Muscle layer of duodenum (tissue), 2 donors: ENCODE measurements around the gene LDLRAD3.
"Not testable (repeated sequence)": the region's sequence is repeated elsewhere in the genome, so short reads cannot be mapped to it uniquely, and the experiment has no call there.

Experiments used
- H3K27ac ChIP-seq: one replicate; pipeline ENCODE4 v1.7.0; 2013; ENCODE audit warnings: mild to moderate bottlenecking, low read length
- H3K27me3 ChIP-seq: one replicate; pipeline ENCODE4 v1.7.0; 2013; ENCODE audit warnings: low read depth, mild to moderate bottlenecking, control low read depth, low read length
- H3K36me3 ChIP-seq, 2 donors: one replicate each; pipeline ENCODE4 v1.7.0; 2013; ENCODE audit warnings: low read length in 2 of 2, control low read depth in 1 of 2, mild to moderate bottlenecking in 1 of 2; ENCODE audit not compliant: insufficient read depth in 2 of 2, control insufficient read depth in 1 of 2
- H3K4me1 ChIP-seq, 2 donors: one replicate each; pipeline ENCODE4 v1.7.0; 2013; ENCODE audit warnings: low read length in 2 of 2, mild to moderate bottlenecking in 2 of 2, control low read depth in 1 of 2, moderate library complexity in 1 of 2; ENCODE audit not compliant: insufficient read depth in 2 of 2, control insufficient read depth in 1 of 2
- H3K4me3 ChIP-seq, 2 donors: one replicate each; pipeline ENCODE4 v1.7.0; 2013; ENCODE audit warnings: low read length in 2 of 2, low read depth in 1 of 2, mild to moderate bottlenecking in 1 of 2
- H3K9me3 ChIP-seq, 2 donors: one replicate each; pipeline ENCODE4 v1.7.0; 2013; ENCODE audit warnings: low read length in 2 of 2, control low read depth in 1 of 2, mild to moderate bottlenecking in 1 of 2; ENCODE audit not compliant: control insufficient read depth in 1 of 2
- donor health status: healthy.

LDLRAD3 gene

DNA sequence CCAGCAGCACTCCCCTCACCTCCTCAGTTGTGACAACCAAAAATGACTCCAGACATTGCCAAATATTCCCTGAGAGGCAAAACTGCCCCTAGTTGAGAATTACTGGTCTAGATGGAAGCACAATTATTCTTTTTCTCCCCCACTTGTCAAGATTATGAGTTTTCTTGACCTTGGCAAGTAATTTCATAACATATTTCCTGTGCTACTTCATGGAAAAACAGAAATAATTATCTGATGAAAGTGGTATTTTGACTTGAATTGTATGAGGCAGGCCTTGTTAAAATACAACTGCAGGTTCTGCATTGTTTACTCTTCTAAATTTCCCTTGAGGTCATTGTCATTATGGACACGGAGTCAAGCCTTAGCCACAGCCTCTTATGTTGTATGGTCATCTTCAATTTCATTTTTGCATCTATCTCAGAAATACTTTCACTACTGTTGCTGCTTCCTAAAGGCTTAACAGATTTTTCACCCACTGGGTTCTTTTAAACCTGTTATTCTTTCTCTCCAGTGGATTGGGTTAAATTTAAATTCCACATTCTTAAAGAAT lies 32.2 kb upstream of the LDLRAD3 start:
- Histone ChIP-seq H3K27me3 (no peaks in the 10 kb centered on the region), H3K4me3 (no peak overlapping the region), H3K27ac (no peak overlapping the region)

DNA sequence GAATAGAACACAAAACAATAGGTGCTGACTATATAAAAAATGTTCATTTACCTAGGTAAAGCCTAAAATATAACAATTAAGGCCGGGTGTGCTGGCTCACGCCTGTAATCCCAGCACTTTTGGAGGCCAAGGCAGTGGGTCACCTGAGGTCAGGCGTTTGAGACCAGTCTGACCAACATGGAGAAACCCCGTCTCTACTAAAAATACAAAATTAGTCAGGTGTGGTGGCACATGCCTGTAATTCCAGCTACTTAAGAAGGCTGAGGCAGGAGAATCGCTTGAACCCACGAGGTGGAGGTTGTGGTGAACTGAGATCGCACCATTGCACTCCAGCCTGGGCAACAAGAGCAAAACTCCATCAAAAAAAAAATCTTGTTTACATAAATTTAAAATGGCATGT lies 31.4 kb upstream of the LDLRAD3 start:
- H3K27me3 ChIP-seq, H3K27ac ChIP-seq, H3K36me3 ChIP-seq, H3K4me1 ChIP-seq, H3K9me3 ChIP-seq, H3K4me3 ChIP-seq: not testable (repeated sequence)

More for the DNA sequence above, 32.2 kb upstream of the LDLRAD3 start:
- Histone ChIP-seq H3K4me1 (peaks cover 0 to 7% of the 10 kb centered on the region in 2 donors), H3K36me3 (peaks cover 0 to 3% of the 10 kb centered on the region in 2 donors), H3K9me3 (no peaks in the 10 kb centered on the region)

DNA sequence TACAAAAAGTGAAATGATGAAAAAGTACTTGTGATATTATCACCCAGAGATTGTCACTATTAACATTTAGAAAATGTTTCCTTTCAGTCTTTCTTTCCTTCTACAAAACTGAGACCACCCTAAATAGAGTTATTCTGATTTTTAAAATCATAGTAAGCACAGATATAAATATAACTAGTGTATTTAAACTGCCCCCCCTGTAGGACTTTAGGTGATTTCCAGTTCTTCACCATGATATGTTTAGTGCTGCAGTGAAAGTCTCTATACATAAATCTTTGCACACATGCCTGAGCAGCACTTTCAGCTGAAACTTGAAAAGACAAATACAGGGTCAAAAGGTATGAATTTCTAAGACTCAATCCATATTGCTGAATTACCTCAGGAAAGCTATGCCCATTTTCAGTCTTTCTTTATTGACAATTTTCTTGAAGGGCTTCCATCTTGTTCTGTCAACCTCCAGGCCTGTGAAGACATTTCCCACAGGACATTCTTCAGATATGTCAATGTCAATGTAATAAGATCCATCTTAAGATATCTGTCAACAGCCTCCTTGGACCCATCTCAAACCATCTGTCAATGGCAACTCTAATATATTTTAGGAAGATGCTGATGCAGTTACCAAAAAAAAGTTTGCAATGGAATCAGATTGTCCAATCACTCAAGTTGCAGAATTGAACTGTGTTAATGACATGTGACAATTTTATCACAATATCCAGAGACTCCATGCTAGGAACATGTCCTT lies 30.8 kb upstream of the LDLRAD3 start:
- H3K4me1 ChIP-seq: peaks cover 0 to 7% of the 10 kb centered on the region in 2 donors
- H3K4me3 ChIP-seq: no peak overlapping the region
- H3K9me3 ChIP-seq: no peaks in the 10 kb centered on the region
- H3K27ac ChIP-seq: no peak overlapping the region
- H3K36me3 ChIP-seq: no peaks in the 10 kb centered on the region
- no peaks in the 10 kb centered on the region for H3K27me3 ChIP-seq

DNA sequence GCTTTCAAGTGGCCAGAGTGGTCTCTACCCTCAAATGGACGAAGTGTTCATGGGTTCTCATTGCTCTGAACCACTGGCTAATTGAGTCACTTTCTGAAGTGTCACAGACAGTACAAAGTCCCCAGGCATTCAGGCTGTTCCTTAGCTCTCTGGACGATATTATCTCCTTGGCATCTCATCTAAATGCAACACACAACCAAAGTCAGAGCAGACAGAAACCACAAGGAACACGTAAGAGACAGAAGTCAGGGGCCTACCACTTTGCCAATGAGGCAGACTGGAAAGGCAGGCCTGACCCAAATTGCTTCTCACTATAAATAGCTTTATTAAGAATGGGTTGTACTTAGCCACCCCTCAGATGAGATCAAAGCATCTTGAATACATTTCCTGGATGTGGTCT lies 29.0 kb upstream of the LDLRAD3 start:
- H3K36me3 ChIP-seq: no peaks in the 10 kb centered on the region
- no peak overlapping the region for H3K27ac ChIP-seq
- H3K9me3 ChIP-seq: no peaks in the 10 kb centered on the region
- H3K4me1 ChIP-seq: no peaks in the 10 kb centered on the region
- no peak overlapping the region for H3K4me3 ChIP-seq
- H3K27me3 ChIP-seq: no peaks in the 10 kb centered on the region

DNA sequence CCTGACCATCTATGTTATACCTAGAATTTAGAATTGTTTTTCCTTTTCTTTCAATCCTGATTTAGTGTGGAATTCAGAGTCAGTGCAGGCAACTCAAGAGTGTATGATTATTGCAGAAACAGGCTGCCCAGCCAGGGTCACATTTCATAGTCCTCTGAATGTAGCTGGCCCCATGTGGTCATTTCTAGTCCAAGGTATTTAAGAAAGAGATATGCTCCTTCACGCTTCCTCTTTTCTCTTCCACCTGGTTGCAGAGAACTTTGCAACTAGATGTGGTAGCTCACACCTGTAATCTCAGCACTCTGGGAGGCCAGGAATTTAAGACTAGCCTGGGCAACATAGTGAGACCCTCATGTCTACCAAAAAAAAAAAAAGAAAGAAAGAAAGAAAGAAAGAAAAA lies 27.6 kb upstream of the LDLRAD3 start:
- Histone ChIP-seq H3K27me3 (no peaks in the 10 kb centered on the region), H3K4me3 (no peak overlapping the region), H3K4me1 (no peaks in the 10 kb centered on the region), H3K36me3 (no peaks in the 10 kb centered on the region), H3K27ac (no peak overlapping the region), H3K9me3 (no peaks in the 10 kb centered on the region)

DNA sequence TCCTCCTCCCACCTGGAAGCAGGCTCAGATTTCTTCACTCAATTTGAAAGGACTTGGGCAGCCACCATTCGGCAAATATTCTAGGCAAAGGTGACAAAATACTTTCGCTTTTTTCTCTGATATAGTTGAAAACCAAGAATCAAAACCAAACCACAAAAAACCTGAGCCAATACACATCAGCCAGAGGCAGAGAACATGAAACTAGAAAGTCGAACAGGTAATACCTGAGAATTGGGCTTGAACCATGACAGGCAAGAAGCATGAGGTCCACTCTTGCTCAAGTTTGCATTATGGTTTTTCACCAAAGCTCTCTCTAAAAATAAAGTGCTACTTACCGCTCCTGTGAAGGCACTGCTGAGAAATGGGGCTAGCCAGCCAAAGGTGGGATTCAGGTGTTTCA lies 26.2 kb upstream of the LDLRAD3 start:
- Histone ChIP-seq H3K4me1 (no peaks in the 10 kb centered on the region), H3K4me3 (no peak overlapping the region), H3K9me3 (no peaks in the 10 kb centered on the region), H3K36me3 (no peaks in the 10 kb centered on the region), H3K27me3 (no peaks in the 10 kb centered on the region), H3K27ac (no peak overlapping the region)

DNA sequence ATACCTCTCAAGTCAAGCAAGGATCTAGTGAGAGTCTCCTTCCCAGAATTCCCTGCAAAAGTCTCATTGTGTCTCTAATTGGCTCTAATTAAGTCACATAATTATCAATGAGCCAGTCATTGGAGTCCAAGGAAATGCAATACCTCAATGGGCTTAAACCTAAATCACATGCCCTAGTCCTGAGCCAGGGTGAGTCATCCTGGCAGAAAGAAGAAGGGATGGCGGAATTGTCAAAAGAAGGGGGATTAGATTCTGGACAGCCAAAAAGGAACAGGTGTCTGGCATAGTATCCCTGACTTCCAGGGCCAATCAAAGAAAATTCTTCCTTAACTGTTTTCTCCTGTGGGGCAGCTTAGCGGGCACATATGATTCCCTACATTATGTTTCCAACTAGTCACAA lies 25.1 kb upstream of the LDLRAD3 start:
- no peak overlapping the region for H3K4me3 ChIP-seq
- H3K9me3 ChIP-seq: no peaks in the 10 kb centered on the region
- no peaks in the 10 kb centered on the region for H3K27me3 ChIP-seq
- no peaks in the 10 kb centered on the region for H3K36me3 ChIP-seq
- H3K4me1 ChIP-seq: no peaks in the 10 kb centered on the region
- H3K27ac ChIP-seq: no peak overlapping the region

DNA sequence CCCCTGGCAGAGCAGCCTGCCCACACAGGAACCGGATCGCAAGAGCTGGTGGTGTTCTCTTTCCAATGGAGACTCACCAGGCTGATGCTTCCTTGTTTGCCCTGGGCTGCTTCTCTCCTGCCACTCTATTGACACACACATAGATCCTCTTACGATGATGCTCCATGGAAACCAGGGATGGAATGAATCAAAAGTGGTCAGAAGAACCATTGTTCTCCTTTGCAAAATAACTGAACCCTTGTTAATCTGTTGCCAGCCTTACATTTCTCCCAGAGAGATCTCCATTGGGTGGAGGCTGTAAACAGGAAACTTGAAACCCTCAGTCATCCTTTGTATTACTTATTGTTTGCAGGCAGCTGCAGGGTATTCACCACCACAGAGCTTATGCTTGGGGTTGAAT lies 24.6 kb upstream of the LDLRAD3 start:
- H3K27ac ChIP-seq: no peak overlapping the region
- no peaks in the 10 kb centered on the region for H3K9me3 ChIP-seq

DNA sequence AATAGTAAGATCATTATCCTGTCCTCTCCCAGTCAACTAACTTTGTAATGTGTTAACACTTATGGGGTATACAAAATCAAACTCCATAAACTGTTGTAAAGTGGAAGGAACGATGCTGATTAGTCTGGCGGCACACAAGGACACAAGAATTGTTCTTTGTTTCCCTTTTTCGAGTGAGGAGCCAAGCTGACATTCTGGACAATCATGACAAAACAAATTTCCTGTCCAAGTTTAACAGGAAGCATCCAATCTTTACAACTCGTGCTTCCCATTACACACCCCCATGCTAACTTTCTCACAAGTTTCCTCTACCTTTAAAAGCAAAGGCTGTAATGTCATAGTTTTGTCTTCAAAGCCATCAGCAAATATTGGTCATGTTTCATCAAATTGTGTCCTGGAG lies 20.4 kb upstream of the LDLRAD3 start:
- H3K36me3 ChIP-seq: no peaks in the 10 kb centered on the region
- peaks cover 0 to 7% of the 10 kb centered on the region in 2 donors for H3K4me1 ChIP-seq
- no peak overlapping the region for H3K27ac ChIP-seq
- no peaks in the 10 kb centered on the region for H3K27me3 ChIP-seq
- H3K4me3 ChIP-seq: no peak overlapping the region
- H3K9me3 ChIP-seq: no peaks in the 10 kb centered on the region

More for the DNA sequence above, 24.6 kb upstream of the LDLRAD3 start:
- H3K4me3 ChIP-seq: no peak overlapping the region
- H3K36me3 ChIP-seq: no peaks in the 10 kb centered on the region
- H3K4me1 ChIP-seq: no peaks in the 10 kb centered on the region
- H3K27me3 ChIP-seq: no peaks in the 10 kb centered on the region

DNA sequence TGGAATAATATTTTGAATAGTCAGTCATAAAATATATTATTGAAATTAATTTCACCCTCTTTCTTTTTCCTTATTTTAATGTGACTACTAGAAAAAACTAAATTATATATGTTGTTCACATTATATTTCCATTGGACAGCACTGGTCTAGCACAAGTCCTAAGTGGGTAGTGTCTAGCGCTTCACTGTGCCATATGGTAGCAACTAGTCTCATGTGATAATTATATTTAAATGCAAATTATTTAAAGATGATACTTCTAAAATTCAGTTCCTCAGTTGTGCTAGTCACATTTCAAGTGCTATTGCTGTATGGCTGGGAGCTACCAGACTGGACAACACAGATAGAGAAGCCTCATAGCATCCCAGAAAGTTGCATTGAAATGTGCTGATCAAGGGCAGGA lies 19.1 kb upstream of the LDLRAD3 start:
- Histone ChIP-seq H3K4me1 (peaks cover 0 to 7% of the 10 kb centered on the region in 2 donors), H3K27ac (no peak overlapping the region), H3K9me3 (no peaks in the 10 kb centered on the region), H3K27me3 (no peaks in the 10 kb centered on the region), H3K36me3 (no peaks in the 10 kb centered on the region), H3K4me3 (no peak overlapping the region)

DNA sequence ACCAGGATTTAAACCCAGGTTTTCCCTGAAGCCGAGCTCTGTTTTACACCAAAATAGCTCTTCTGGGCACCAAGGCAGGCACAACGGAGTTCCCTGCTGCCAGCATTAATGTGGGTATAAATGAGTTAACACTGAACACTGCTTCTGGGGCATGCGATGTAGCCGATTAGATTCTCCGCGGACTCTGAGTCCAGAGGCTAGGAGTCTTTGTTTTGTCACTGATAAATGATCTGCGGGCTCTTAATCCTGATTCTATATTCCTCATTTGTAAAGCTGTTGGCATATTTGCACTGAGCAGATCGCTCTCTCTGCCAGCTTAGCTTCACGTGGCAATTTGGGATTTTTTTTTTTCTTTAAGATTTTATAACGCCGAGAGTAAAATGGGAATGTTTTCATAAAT lies 16.8 kb upstream of the LDLRAD3 start:
- no peaks in the 10 kb centered on the region for H3K36me3 ChIP-seq
- H3K4me3 ChIP-seq: no peak overlapping the region
- no peaks in the 10 kb centered on the region for H3K27me3 ChIP-seq
- peaks cover 0 to 3% of the 10 kb centered on the region in 2 donors for H3K9me3 ChIP-seq
- no peak overlapping the region for H3K27ac ChIP-seq
- H3K4me1 ChIP-seq: peaks cover 0 to 7% of the 10 kb centered on the region in 2 donors

DNA sequence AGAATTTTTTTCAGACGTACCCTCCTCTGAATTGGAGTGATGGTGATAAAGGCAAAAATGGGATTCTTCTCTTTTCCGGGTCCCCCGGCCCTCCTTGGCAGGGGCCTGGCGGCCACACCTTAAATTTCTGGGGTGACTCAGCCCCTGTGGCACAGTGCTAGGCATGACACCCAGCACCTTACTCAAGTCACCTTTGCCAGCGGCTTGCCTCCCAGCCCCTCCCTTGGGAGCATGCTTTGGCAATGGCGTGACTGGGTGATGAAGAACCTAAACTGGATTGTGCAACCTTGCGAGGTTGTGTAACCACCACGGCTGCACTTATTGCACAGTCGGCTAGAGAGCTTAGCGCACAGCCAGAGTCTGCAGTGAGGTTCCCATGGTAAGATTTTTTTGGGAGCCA lies 16.2 kb upstream of the LDLRAD3 start:
- Histone ChIP-seq H3K4me3 (no peak overlapping the region), H3K27me3 (no peaks in the 10 kb centered on the region), H3K36me3 (no peaks in the 10 kb centered on the region), H3K4me1 (peaks cover 0 to 7% of the 10 kb centered on the region in 2 donors), H3K9me3 (peaks cover 0 to 5% of the 10 kb centered on the region in 2 donors), H3K27ac (no peak overlapping the region)
